ENCODE results near the gene ADA.
A peak's percentile ranks its signal among the peaks of the same experiment; 100 is the strongest.
"Not testable (repeated sequence)": the region's sequence is repeated elsewhere in the genome, so short reads cannot be mapped to it uniquely, and the experiment has no call there.

ADA gene

GRCh38 chr20:44678242-44678641 is 26.7 kb upstream of the ADA start:
- no peak for DNase-seq

GRCh38 chr20:44672318-44672902 is 20.9 kb upstream of the ADA start:
- not testable (repeated sequence) for DNase-seq

- not testable (repeated sequence) for DNase-seq
Measured at GRCh38 chr20:44671541-44671940, 20.0 kb upstream of the ADA start.

DNA sequence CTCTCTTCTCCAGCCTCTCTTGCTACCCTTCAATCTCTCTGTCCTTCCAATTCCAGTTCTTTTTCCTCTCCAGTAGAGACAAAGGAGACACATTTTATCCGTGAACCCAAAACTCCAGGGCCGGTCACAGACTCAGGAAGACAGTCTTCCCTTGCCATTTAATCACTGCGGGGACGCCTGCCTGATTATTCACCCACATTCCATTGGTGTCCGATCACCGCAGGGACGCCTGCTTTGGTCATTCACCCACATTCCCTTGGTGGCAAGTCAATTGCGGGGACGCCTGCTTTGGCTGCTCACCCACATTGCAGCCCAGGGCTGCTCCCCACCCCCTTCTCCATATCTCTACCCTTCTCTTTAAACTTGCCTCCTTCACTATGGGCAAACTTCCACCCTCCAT is 19.4 kb upstream of the ADA start:
- not testable (repeated sequence) for DNase-seq

- DNase-seq: no peak
Measured at GRCh38 chr20:44666066-44666465, 14.6 kb upstream of the ADA start.

DNA sequence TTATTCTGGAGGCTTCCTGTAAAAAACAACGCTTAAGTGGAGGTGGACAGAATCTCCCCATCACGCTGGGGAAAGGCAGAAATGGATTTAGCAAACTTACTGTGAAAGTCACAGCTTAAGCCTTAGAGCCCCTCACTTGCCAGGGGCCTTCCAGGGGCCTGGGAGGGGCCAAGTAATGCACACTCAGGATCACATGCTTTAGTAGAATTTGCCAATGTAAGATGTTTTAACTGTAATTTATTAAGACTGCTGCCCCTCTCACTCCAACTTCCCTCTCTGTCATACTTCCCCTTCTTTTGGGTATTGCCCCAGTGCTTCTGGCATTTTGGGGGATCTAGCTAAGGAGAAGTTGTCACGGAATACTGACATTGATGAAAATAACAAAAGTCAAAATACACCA is 12.6 kb upstream of the ADA start:
- no peak for DNase-seq

- DNase-seq: no peak
Measured at GRCh38 chr20:44662261-44662660, 10.8 kb upstream of the ADA start.

- no peak for DNase-seq
Measured at GRCh38 chr20:44660581-44660980, 9.1 kb upstream of the ADA start.

GRCh38 chr20:44659931-44660330 is 8.4 kb upstream of the ADA start:
- DNase-seq: no peak

- no peak for DNase-seq
Measured at GRCh38 chr20:44658810-44659209, 7.3 kb upstream of the ADA start.

GRCh38 chr20:44657875-44658274 is 6.4 kb upstream of the ADA start:
- DNase-seq: no peak

- no peak for DNase-seq
Measured at GRCh38 chr20:44656448-44656847, 4.9 kb upstream of the ADA start.

DNA sequence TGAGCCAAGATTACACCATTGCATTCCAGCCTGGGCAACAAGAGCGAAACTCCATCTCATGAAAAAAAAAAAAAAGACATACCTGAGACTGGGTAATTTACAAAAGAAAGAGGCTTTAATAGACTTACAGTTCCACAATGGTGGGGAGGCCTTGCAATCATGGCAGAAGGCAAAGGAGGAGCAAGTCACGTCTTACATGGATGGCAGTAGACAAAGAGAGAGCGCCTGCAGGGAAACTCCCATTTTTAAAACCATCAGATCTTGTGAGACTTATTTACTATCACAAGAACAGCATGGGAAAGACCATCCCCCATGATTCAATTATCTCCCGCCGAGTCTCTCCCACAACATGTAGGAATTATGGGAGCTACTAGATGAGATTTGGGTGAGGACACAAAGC is 2.7 kb upstream of the ADA start:
- not testable (repeated sequence) for DNase-seq

- DNase-seq: no peak
Measured at GRCh38 chr20:44653546-44653945, 2.0 kb upstream of the ADA start.

DNA sequence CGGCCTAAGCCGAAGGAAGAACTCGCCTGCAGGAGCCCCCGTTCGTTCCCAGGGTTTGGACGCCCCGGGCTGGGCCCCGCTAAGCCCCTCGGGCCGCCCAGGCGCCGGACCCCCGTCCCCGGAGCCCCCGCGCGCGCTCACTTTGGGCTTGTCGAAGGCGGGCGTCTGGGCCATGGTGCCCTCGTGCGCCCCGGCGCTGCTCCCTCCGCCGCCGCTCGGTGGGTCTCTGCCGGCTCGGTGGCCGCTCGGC is 140 bp downstream of the ADA start:
- DNase-seq: peak in 1 of 2 experiments; percentile 19

DNA sequence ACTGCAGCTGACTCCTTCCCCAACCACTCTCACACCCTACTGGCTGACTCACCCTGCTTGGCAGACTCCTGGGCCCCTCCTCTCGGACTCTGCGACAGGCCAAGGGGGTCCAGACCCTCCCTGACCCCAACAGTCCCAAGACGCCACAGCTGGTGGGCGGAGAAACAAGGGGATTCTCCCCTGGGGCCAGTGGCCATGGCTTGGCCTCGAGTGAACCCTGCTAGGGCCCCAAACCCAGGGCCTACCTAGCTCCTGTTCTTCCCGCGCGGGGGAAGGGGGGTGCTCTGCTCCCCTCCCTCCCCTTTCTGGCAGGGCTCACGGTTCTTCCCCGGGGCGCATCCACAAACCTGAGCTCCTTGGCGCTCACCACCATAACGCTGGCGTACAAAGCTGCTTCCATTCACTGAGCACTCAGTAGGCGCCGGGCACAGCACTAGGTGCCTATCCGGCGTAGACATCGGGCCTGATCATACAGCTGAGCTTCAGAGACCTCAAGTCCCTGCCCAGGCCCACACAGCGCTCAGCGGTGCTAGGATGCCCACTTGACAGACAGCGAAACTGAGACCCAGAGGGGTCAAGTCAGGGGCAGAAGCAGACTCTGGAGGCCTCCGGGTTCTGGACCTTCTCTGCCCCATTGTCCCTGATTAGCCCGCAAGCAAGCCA is 597 bp downstream of the ADA start:
- no peak for DNase-seq

- DNase-seq: no peak
Measured at GRCh38 chr20:44649976-44650375, 1.5 kb downstream of the ADA start.

DNA sequence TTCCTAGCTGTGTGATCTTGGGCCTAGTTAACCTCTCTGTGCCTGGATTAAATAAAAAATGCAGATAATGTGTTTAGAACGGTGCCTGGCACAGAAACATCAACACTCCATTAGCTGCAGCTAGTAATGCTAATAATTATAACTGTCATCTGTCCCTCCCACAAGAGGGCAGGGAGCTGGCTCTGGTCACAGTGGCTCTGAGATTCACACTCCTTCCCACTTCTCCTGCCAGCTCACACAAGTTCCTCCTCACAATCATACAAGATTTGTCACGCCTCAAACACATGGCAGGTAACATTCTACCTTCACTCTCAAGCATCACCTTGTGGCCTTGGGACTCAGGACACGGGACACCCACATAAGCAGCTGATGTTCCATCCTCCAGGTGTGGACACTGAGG is 2.4 kb downstream of the ADA start:
- DNase-seq: no peak

DNA sequence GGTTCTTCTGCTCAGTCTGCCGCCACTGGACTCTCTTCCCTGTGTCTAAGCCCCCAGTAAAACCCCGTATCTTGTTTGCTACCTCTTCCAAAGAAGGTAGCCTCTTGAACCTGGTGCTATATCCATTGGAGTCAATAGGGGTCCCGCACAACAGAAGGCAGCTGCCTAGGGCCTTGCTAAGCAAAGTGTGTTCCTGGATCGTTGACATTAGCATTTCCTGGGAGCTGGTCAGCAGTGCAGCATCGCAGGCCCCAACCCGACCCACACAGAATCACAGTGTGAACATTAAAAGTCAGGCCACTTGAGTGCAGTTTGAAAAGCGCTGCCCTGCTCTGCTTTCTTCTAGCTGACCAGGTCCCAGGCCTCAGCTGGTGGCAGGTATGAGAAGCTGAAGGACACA is 2.9 kb downstream of the ADA start:
- no peak for DNase-seq

DNA sequence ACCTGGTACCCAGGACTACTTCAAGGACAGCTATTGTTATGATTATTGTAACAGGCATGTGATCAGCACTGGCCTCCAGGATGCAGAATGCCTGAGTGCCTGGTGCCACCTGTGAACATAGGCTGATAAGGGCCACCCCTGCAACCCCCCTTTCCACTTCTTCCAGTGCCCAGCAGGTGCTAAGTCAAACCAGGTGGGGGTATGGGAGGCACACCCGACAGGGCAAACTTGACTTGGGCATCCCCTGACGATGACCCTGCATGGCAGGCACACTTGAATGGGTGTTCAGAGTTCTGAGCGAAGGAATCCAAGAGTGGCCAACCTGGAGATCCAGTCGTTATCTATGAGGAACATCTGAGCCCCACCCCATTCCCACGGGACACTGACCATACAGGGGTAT is 3.4 kb downstream of the ADA start:
- no peak for DNase-seq

GRCh38 chr20:44646641-44647274 is 4.7 kb downstream of the ADA start:
- no peak for DNase-seq

DNA sequence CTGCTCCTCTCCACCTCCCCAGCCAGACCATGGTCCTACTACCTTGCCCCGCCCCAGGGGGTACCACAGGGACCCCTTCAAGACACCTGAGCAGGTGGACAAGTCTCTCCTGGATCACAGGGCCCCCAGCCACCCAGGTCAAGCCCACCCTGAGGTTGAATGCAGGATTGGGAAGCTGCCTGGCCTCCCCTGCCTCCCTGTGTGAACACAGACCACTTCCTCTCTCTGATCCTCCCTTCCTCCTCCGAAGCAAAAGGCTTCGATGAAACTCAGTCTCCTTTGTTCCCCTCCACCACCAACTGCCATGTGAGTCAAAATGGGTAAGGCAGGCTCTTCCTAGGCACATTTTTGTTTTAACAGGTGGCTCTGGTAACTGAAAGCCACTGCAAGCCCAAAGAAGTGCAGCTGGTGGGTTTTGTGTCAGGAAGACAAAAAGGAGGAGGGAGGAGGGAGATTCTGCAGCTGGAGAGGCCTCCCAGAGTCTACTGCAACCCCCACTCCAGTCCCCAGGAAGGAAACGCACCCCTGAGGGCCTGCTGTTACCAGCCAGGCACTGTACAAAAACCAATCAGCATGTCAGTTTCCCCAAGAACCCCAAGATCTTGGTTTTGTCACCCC is 5.4 kb downstream of the ADA start:
- no peak for DNase-seq

DNA sequence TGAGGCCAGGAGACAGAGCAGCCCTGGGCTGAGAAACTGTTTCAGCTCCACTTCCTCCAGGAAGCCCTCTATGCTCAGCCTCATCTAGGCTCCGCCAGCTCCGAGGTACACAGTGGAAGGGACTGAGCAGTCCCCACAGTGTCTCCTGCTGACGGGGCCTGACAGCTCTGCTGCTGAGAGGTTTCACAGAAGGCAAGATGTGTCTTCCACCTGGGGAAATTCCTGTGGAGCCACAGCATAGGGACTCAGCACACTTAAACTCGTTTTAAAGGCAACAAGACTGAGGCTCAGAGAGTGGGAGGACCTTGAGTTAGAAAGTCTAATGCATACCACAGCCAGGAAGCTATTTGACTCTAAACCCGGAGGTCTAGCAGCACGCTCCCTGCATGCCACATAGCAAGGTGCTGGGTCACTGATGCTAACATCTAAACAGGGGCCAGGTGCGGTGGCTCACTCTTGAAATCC is 6.8 kb downstream of the ADA start:
- no peak for DNase-seq

GRCh38 chr20:44644230-44644617 is 7.3 kb downstream of the ADA start:
- DNase-seq: no peak

Data from NCI-H524 (cell line).